WI38 (cell line): ENCODE measurements around the gene HSPA8.

ENCODE experiments used
- H3K4me3 ChIP-seq: 2 replicates; pipeline ENCODE4 v1.5.1; 2011; ENCODE audit warnings: low read depth, mild to moderate bottlenecking, control low read depth, low read length
- CTCF ChIP-seq: IDR thresholded peaks from 2 replicates; pipeline ENCODE4 v1.5.1; 2012; ENCODE audit warnings: low read depth, mild to moderate bottlenecking, control low read depth, low read length

HSPA8 gene

DNA sequence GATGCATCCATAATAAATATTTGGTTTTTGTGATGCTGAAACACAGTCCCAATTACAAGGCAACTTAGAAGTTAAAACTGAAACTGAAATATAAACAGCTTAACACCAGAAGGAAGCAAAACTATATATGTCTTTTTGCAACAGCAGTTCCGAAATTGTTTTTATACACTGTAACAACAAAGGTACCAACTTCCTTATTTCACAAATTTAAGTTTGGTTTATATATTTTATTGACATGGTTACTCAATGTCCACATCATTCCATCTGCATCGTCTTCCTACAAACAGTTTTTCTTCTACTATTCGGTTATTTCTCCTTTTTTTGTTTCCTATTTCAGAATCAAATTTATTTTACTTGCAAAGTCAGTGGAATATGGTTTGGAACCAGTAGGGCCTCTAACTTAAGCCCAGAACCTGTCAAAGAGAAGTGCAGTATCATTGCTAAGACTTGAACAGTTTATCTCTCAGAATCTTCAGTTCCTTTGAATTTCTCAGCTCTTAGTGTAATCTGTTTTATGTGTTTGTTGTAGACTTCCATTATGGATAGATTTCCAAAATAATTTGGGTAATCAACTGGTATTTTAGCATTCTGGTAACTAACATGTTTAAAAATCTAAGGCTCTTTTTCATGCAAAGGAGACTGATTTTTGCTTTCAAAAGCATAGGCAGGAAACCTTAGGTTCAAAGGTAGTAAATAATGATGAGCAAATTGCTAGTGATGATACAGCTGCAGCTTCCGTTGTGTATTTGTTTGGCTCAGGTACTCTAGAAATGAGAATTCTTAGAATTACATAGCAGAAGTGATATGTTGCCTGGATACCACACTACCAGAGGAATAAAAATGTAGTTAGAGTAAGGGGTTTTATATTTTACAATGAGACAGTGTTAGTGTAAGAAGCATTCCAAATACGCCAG is 8.2 kb upstream of the HSPA8 start:
- TF ChIP-seq CTCF, result no peak
- H3K4me3 ChIP-seq, result no peak overlapping the region

GRCh38 chr11:123065621-123066020 is 3.7 kb upstream of the HSPA8 start:
- no peak for TF ChIP-seq CTCF
- H3K4me3 ChIP-seq, result no peak overlapping the region

- peak overlapping the region; percentile 99 for H3K4me3 ChIP-seq
Measured at GRCh38 chr11:123063826-123064657, 2.1 kb upstream of the HSPA8 start.

GRCh38 chr11:123062892-123063825 is 1.2 kb upstream of the HSPA8 start:
- TF ChIP-seq CTCF, result no peak
- peak overlapping the region; percentile 99 for H3K4me3 ChIP-seq

More at GRCh38 chr11:123063826-123064657, 2.1 kb upstream of the HSPA8 start:
- no peak for TF ChIP-seq CTCF

DNA sequence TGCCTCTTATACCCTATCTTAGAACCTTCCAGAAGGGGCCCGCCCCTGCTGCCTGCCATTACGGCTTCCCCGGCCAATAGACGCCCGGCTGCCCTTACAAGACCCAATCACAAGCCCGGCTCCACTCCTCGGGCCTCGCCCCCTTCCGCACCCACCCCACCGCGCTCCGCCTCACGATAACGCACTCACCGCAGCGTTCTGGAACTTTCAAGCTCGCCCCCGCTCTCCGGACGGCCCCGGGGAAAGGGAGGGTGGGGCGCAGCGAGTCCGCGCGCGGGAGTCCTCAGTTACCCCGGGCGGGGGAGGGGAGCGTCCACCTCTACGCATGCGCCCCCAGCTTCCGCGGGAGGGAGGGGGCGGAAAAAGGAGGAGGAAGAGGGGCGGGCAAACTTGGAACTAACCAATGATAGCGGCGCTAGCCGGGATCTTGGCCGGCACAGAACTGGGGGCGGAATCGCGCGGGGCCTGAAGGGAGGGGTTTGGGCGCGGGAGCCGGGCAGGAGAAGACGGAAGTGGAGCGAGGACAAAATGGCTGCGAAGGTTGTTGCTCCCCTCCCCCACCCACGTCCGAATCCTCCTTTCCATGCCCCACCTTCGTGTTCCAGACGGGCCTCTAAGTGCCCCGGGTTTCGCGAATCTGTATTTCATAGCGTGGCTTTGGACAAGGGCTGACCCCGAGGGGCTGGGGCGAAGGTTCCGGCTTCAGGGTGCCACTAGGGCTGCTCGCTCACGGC is 389 bp upstream of the HSPA8 start:
- H3K4me3 ChIP-seq, result peak overlapping the region; percentile 99
- no peak for TF ChIP-seq CTCF

DNA sequence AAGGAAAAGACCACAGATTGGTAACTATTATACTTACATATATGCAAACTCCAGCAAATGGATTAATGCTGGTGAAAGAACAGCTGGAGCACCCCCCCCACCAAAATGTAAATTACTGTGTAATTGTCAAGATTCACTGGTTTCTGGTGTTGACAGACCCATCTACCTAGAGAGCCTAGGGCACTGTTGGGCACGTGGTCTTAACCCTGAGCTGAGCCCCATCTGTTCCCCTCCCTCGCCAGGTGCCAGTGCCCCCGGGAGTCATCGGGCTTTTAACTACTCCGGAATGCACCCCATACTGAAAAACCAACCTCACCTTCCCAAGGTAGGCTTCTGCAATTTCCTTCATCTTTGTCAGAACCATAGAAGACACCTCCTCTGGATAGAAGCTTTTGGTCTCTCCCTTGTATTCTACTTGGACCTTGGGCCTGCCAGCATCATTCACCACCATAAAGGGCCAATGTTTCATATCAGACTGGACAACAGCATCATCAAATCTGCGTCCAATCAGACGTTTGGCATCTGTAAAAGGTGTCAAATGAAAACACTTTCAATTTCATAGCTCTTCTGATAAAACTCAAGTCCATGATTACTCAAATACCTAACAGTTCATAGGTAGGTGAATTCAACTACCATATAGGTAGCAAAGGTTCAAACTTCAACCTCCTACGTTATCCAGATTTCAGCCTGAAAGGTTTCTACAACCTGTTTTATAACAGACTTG is 1.5 kb downstream of the HSPA8 start:
- TF ChIP-seq CTCF, result no peak

DNA sequence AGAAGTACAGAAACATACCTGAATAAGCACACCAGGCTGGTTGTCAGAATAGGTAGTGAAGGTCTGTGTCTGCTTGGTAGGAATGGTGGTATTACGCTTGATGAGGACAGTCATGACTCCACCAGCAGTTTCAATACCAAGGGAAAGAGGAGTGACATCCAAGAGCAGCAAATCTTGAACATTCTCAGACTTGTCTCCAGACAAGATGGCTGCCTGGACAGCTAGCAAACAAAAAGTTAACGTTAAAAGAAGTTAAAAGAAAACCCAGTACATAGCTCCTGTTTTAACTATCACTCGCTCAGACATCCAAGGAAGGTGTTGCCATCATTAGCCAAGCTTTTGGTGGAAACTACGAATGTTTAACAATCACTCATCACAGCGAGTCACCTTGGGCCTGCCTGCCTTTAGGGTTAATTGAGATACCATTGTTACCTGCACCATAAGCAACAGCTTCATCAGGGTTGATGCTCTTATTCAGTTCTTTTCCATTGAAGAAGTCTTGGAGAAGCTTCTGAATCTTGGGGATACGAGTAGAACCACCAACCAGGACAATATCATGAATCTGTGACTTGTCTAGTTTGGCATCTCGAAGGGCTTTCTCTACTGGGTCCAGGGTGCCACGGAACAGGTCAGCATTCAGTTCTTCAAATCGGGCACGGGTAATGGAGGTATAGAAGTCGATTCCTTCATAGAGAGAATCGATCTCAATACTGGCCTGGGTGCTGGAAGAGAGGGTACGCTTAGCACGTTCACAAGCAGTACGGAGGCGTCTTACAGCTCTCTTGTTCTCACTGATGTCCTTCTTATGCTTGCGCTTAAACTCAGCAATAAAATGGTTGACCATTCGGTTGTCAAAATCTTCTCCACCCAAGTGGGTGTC is 2.7 kb downstream of the HSPA8 start:
- H3K4me3 ChIP-seq, result peak overlapping the region; percentile 99

More for the DNA sequence above, 1.5 kb downstream of the HSPA8 start:
- peak overlapping the region; percentile 99 for H3K4me3 ChIP-seq
